Natural killer cell treated with Interleukin-12 subunit alpha and Interleukin-12 subunit beta and Interleukin-15 and Interleukin-18, amount 100 ng/mL, for 72 hours (primary cell): ENCODE measurements around the gene DOK3. TPM values are rescaled to one million over a fixed set of nuclear protein-coding genes. Genes with fewer than 3 reads are reported as not detected.
"Not testable (repeated sequence)": the region's sequence is repeated elsewhere in the genome, so short reads cannot be mapped to it uniquely, and the experiment has no call there.

Experiments
- ATAC-seq, 2 donors: fragments of 150-1000 bp; cut with Tn5 transposase in 1 of 2; sonication (Bioruptor Pico), chemical (Tn5 transposase) in 1 of 2; 2 replicates each; pipeline ENCODE4 v1.10.0; 2021
- DNase-seq: peaks from one replicate; pipeline ENCODE4 v3.0.0; 2022; ENCODE audit warnings: low spot score
- H3K27ac Mint-ChIP-seq, 2 donors: 1 replicate in 1 of 2; 2 replicates in 1 of 2; pipeline ENCODE4 v1.8.0; 2022; ENCODE audit warnings: mixed read lengths in 2 of 2, mild to moderate bottlenecking in 1 of 2, moderate library complexity in 1 of 2
- H3K27me3 Mint-ChIP-seq, 2 donors: 1 replicate in 1 of 2; 2 replicates in 1 of 2; pipeline ENCODE4 v1.8.0; 2022; ENCODE audit warnings: mixed read lengths in 2 of 2
- H3K36me3 Mint-ChIP-seq: one replicate; pipeline ENCODE4 v1.8.0; 2022; ENCODE audit warnings: mixed read lengths
- H3K4me1 Mint-ChIP-seq, 2 donors: 1 replicate in 1 of 2; 2 replicates in 1 of 2; pipeline ENCODE4 v1.8.0; 2022; ENCODE audit warnings: low read depth in 2 of 2, mixed read lengths in 2 of 2, mild to moderate bottlenecking in 1 of 2
- H3K4me3 Mint-ChIP-seq: one replicate; pipeline ENCODE4 v1.8.0; 2022; ENCODE audit warnings: mixed read lengths
- H3K9me3 Mint-ChIP-seq: 2 replicates; pipeline ENCODE4 v1.8.0; 2022; ENCODE audit warnings: mixed read lengths
- total RNA-seq, 2 donors: library from RNA; stranded (reverse); gene quantifications; one replicate each; pipeline ENCODE4 v1.2.3, GENCODE V29; 2022

Gene DOK3
- total RNA-seq, 2 donors from 2014 or later, result 10.0 to 18.0 TPM

DNA sequence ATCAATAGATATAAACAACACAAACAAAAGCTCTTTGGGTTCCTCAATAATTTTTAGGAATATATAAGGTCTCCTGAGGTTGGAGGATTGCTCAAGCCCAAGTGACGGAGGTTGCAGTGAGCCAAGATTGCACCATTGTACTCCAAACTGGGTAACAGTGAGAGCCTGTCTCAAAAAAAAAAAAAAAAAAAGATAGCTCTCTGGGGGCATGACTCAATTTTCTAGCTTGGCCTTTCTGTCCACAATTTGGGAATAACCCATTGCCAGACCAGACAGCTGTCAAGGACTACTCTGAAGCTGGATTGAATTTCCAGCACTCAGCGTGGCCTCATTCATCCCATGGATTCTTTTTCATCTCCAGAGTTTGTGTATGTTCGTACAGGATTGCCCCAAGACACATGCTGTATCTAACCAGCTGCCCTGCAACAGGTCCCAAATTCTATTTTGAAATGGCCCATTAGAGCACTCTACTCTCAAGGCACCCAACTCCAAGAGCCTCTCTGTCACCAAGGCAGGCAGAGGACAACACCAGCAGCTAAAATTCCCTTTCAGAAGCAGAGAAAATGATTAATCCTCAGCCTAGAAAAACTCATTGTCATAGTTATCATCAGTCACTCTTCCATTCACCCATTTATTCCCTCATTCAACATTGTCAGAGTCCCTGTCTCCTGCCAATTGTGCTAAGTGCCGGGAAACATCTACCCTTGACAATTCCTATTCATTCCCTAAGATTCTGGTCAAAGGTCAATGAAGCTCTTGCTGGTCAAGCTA is 36.0 kb upstream of the DOK3 start:
- ATAC-seq (no peak), DNase-seq (no peak)
- Mint-ChIP-seq H3K27ac (peak overlapping the region; percentile 12 to 76), H3K4me3 (peak overlapping the region; percentile 46), H3K36me3 (peaks cover 8% of the 10 kb centered on the region), H3K27me3 (no peaks in the 10 kb centered on the region), H3K9me3 (no peaks in the 10 kb centered on the region), H3K4me1 (peaks cover 30 to 46% of the 10 kb centered on the region in 2 donors)

DNA sequence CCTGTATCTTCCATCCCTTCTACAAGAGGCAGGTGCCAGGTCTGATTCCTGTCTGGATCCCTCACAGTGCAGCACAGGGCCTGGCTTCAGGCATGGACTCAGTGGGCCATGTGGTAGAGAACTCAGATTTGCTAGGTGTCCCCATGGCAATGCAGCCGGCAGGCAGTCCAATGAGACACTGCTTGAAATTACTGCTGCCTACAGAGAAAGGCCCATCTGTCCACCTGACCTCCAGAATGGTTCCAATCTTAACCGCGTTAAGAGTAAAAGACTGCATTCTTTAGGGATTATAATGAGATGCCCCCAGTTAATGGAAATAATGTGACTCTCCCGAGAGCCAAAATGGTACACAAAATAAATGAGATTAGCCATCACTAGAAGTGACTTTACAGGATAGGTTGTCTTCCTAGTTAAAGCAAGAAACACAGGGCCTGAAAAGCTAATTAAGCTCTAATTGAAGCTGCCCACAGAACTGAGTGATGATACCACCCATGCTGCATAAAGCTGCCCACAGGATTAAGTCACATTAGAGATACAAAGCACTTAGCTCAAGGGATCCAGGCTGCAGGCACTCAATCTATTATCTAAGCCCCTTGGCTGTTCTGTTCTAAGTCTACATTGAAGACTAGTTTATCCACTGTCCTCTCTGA is 33.3 kb upstream of the DOK3 start:
- Mint-ChIP-seq H3K4me3 (no peak overlapping the region), H3K27me3 (no peaks in the 10 kb centered on the region), H3K9me3 (no peaks in the 10 kb centered on the region), H3K27ac (peak overlapping the region in 1 of 2 donors; percentile 15), H3K4me1 (peaks cover 28 to 46% of the 10 kb centered on the region in 2 donors), H3K36me3 (peaks cover 8% of the 10 kb centered on the region)
- DNase-seq (no peak), ATAC-seq (no peak)

GRCh38 chr5:177540438-177540837 is 30.8 kb upstream of the DOK3 start:
- Mint-ChIP-seq H3K4me1 (peaks cover 17 to 34% of the 10 kb centered on the region in 2 donors), H3K27ac (no peak overlapping the region), H3K36me3 (peaks cover 8% of the 10 kb centered on the region), H3K9me3 (no peaks in the 10 kb centered on the region), H3K4me3 (no peak overlapping the region), H3K27me3 (no peaks in the 10 kb centered on the region)
- ATAC-seq (peak in 1 of 2 donors; percentile 49), DNase-seq (no peak)

DNA sequence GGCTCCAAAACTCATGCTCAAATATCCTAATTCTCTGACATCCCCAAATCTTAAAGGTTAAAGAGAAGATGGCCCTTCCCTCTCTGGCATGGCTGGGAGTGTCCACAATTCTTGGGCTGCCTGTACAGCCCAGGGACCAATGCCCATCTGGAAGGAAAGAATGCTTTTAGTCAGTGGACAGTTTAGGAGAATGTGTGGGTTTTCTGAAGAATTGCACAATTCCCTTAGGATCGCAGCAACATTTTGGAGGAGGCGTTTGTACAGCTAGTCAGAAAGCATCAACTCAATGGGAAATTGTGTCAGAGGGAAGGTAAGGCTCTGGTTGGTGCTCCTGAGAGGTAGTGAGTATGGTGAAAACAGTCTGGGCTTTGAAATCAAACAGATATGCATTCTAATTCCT is 29.8 kb upstream of the DOK3 start:
- Mint-ChIP-seq H3K27ac (no peak overlapping the region), H3K4me1 (peaks cover 17 to 34% of the 10 kb centered on the region in 2 donors), H3K36me3 (peaks cover 8% of the 10 kb centered on the region), H3K4me3 (no peak overlapping the region), H3K9me3 (no peaks in the 10 kb centered on the region), H3K27me3 (no peaks in the 10 kb centered on the region)
- DNase-seq (no peak), ATAC-seq (no peak)

- H3K4me1 Mint-ChIP-seq, result peaks cover 18 to 31% of the 10 kb centered on the region in 2 donors
- H3K27me3 Mint-ChIP-seq, result no peaks in the 10 kb centered on the region
- no peaks in the 10 kb centered on the region for H3K9me3 Mint-ChIP-seq
- peaks cover 8% of the 10 kb centered on the region for H3K36me3 Mint-ChIP-seq
- no peak overlapping the region for H3K4me3 Mint-ChIP-seq
- no peak overlapping the region for H3K27ac Mint-ChIP-seq
- ATAC-seq, result no peak
- DNase-seq, result no peak
Measured at GRCh38 chr5:177538876-177539275, 29.2 kb upstream of the DOK3 start.

GRCh38 chr5:177537389-177538361 is 28.0 kb upstream of the DOK3 start:
- Mint-ChIP-seq H3K27me3 (no peaks in the 10 kb centered on the region), H3K36me3 (peaks cover 6% of the 10 kb centered on the region), H3K4me3 (no peak overlapping the region), H3K4me1 (peaks cover 17 to 23% of the 10 kb centered on the region in 2 donors), H3K9me3 (no peaks in the 10 kb centered on the region), H3K27ac (no peak overlapping the region)
- DNase-seq, result no peak
- no peak for ATAC-seq

GRCh38 chr5:177536386-177536785 is 26.8 kb upstream of the DOK3 start:
- no peak for DNase-seq
- H3K9me3 Mint-ChIP-seq, result no peaks in the 10 kb centered on the region
- peaks cover 4% of the 10 kb centered on the region for H3K36me3 Mint-ChIP-seq
- no peak overlapping the region for H3K4me3 Mint-ChIP-seq
- H3K4me1 Mint-ChIP-seq, result peaks cover 16 to 18% of the 10 kb centered on the region in 2 donors
- H3K27me3 Mint-ChIP-seq, result no peaks in the 10 kb centered on the region
- ATAC-seq, result no peak
- no peak overlapping the region for H3K27ac Mint-ChIP-seq

- Mint-ChIP-seq H3K4me3 (no peak overlapping the region), H3K27me3 (no peaks in the 10 kb centered on the region), H3K27ac (no peak overlapping the region), H3K4me1 (peaks cover 8 to 12% of the 10 kb centered on the region in 2 donors), H3K36me3 (peaks cover 4% of the 10 kb centered on the region), H3K9me3 (no peaks in the 10 kb centered on the region)
- DNase-seq, result no peak
- ATAC-seq, result no peak
Measured at GRCh38 chr5:177535125-177535524, 25.5 kb upstream of the DOK3 start.

GRCh38 chr5:177534433-177534832 is 24.8 kb upstream of the DOK3 start:
- not testable (repeated sequence) for DNase-seq, H3K27me3 Mint-ChIP-seq, H3K4me3 Mint-ChIP-seq, H3K27ac Mint-ChIP-seq, H3K36me3 Mint-ChIP-seq, H3K9me3 Mint-ChIP-seq, ATAC-seq
- H3K4me1 Mint-ChIP-seq, result peaks cover 8 to 12% of the 10 kb centered on the region in 2 donors

GRCh38 chr5:177531209-177531940 is 21.7 kb upstream of the DOK3 start:
- DNase-seq (no peak), ATAC-seq (no peak)
- peak overlapping the region in 1 of 2 donors; percentile 54 for H3K27ac Mint-ChIP-seq
- H3K27me3 Mint-ChIP-seq, result no peaks in the 10 kb centered on the region
- H3K36me3 Mint-ChIP-seq, result peaks cover 4% of the 10 kb centered on the region
- no peaks in the 10 kb centered on the region for H3K9me3 Mint-ChIP-seq
- no peak overlapping the region for H3K4me3 Mint-ChIP-seq
- H3K4me1 Mint-ChIP-seq, result peaks cover 0 to 10% of the 10 kb centered on the region in 2 donors

GRCh38 chr5:177530638-177531037 is 21.0 kb upstream of the DOK3 start:
- H3K27ac Mint-ChIP-seq, result peak overlapping the region; percentile 12 to 34

DNA sequence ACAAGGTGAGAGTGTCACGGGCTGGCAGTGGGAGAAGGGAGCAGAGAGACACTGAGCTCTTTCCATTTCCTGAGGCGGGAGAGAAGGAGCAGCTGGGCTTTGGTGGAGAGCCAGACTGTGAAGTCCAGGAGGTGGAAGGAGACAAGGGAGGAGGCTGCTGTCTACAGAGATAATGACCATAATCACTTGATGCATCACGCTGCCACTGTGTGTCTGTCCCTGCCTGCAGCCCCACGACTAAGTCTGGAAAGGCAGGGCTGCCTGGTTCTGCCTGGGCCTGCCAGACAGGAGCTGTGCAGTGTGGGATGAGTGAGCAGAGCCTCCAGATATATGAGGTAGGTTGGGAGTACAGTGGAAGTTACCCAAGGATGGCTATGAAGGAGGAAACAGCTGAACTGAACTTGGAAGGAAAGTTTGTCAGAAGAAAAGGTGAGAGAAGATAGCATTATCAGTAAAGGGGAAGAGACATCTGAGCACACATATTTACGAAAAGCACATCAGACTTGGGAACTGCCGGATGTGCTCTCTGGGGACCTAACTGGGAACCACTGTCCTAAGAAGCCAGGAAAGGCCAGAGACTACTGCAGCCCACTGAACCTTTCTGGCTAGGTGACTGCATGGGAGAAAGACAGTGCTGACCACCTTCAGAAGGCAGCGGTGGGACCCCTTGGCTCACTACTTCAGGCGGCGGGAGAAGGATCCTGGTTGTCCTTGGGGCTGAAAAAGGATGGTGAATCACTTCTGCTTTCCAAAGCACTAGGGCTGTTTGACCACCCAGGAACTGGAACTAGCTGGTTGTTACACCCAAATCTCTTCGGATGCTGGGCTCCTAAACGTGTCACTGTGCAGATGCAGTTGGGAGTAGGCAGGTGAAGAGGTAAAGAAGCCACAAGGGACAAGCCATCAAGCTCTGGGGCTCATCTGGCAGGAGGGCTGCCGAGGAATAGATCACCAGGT is 19.9 kb upstream of the DOK3 start:
- Mint-ChIP-seq H3K27ac (peak overlapping the region in 1 of 2 donors; percentile 12), H3K4me1 (peaks cover 0 to 10% of the 10 kb centered on the region in 2 donors), H3K4me3 (no peak overlapping the region), H3K27me3 (no peaks in the 10 kb centered on the region), H3K36me3 (peaks cover 4% of the 10 kb centered on the region), H3K9me3 (no peaks in the 10 kb centered on the region)
- ATAC-seq, result no peak
- no peak for DNase-seq

More at GRCh38 chr5:177530638-177531037, 21.0 kb upstream of the DOK3 start:
- no peak overlapping the region for H3K4me3 Mint-ChIP-seq
- no peak for ATAC-seq
- DNase-seq, result no peak
- H3K4me1 Mint-ChIP-seq, result peaks cover 0 to 10% of the 10 kb centered on the region in 2 donors
- no peaks in the 10 kb centered on the region for H3K27me3 Mint-ChIP-seq
- peaks cover 4% of the 10 kb centered on the region for H3K36me3 Mint-ChIP-seq
- no peaks in the 10 kb centered on the region for H3K9me3 Mint-ChIP-seq
